GM11168 (cell line): ENCODE results near the gene SMAP2.
"Not testable (repeated sequence)": the region's sequence is repeated elsewhere in the genome, so short reads cannot be mapped to it uniquely, and the experiment has no call there.

ENCODE experiments used
- in situ Hi-C: fragments of 300-500 bp; cut with MboI; formaldehyde crosslinking; loops from one replicate; pipeline ENCODE4 v1.12.0; 2022; ENCODE audit warnings: low sequenced_read_pairs; ENCODE audit not compliant: unreplicated experiment

Gene SMAP2

DNA sequence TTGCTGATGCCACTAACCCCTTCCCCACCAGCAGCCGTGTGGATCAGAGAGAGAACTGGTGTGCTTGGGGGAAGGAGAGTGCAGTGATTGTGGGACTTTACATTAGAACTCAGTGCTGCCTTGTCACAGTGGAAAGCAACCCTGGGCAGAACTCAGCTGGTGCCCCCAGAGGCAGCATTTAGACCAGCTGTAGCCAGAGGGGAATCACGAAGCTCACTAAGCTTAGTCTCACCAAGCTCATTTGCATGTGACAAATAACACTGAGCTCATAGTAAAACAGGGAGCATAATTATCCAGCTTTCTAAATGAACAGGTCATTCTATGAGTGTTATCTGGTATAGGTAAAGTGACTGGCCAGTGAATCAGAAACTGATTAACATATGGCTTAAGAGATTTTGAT lies 9.8 kb upstream of the SMAP2 start:
- in situ Hi-C loops, result no loop called here

DNA sequence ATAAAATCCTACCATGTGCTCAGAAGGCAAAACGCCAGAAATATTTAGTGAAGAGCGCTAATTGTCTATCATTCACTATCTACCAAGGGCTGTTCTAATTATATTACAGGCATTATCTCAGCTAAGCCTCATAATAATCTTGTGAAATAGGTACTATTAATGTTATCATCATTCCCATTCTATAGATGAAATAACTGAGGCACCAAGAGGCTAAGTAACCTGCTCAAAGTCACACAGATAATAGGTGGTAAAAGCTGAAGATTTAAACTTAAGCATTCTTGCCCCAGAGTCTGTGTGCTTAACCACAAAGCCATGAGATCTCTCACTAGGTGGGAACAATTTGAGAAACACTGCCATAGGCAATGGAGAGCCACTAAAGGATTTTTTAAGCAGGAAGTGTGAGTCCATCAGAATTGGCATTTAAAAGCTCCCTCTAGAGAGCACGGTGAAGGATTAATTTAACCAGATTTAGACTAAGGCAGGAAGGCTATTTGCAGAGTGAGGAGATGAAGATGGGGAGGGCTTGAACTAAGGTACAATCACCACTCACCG lies 1.7 kb upstream of the SMAP2 start:
- in situ Hi-C loops, result no loop called here

DNA sequence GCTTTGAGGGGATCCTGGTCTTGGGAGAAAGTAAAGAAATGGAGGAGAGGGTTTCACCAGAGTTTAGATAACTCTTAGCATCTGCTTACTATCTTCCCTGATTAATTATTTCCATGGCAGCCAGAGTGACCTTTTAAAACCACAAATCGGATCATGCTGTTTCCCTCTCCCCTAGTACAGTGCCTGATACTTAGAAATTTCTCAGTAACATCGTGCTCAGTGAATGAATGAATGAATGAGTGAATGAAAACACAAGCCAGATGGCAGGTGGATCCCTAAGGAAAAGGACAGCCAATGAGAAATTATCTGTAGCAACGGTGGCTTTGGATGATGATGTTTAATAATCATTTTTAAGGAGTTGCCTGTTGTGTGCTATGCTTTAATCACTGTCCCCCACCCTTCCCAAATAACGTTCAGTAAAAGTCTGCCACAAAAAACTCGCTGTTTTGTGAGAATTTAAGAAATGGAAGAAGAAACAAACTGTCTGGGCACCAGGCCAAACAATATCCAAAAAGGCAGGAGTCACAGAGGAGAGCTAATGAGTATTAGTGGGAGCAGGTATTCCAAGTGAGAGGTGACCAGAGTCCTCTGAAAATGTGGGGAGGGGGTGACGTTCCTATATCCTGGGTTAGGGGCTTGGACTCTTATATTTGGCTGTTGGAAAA lies 737 bp upstream of the SMAP2 start:
- in situ Hi-C loops, result no loop called here

DNA sequence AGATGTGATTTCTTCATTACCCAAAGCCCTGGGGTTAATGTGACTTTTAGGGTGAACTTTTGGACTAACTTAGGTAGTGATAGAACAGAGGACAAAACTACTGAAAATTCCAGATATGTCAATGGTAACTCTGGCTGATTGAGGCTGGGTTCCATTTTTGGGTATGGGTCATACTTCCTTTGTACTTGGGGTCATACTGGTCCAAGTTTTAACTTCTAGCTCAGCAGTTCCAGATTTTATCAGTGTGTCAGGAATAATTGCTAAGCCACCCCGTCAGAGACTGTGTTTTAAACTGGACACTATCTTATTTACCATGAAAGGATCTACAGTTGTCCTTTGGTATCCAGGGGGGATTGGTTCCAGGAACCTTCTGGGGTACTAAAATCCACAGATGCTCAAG lies 4.0 kb downstream of the SMAP2 start:
- in situ Hi-C loops, result no loop called here

DNA sequence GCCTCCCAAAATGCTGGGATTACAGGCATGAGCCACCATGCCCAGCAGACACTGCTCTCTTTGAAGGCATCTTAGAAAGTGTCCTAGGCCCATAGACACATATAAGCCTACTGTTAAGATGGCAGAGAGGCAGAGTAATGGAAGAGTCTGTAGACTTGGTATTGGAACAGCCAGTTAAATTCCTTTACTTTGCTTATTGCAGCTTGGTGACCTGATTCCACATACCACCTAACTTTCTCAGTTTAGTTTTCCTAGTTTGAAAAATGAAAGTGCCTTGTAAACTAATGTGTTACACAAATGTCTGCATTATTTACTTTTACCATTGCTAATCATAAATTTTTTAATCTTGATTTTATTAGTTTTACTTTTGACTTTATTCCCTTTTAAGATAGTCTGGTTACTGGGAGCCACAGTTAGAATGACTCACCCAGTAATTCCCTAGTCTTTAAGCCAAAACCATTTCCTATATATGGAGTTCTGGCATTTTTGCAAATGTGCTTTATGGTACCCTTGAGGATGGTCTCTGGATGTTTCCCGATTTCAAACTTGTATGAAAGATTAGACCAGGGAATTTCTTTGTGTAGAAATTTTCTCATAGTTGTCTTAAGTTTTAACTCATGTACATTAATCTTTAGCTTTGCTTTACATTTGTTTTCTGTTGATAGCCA lies 6.4 kb downstream of the SMAP2 start:
- in situ Hi-C loops, result no loop called here

DNA sequence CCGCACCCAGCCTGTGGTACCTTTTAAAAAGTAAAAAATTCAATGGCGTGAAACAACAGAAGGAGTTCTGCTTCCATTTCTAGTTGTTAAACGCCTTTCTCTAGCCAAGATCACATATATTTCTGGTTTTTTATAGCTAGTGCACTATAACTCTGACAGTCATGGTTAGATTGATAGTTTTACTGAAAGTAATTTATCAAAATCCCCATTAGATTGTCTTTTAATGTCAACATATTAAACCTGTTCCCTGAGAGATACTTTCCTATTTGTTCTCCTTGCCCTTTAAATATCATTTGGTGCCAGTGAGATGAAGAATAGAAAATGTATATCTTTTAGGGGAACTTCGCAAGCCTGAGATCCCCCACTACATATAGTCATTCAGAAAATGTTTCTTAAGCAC lies 7.3 kb downstream of the SMAP2 start:
- in situ Hi-C loops, result no loop called here

DNA sequence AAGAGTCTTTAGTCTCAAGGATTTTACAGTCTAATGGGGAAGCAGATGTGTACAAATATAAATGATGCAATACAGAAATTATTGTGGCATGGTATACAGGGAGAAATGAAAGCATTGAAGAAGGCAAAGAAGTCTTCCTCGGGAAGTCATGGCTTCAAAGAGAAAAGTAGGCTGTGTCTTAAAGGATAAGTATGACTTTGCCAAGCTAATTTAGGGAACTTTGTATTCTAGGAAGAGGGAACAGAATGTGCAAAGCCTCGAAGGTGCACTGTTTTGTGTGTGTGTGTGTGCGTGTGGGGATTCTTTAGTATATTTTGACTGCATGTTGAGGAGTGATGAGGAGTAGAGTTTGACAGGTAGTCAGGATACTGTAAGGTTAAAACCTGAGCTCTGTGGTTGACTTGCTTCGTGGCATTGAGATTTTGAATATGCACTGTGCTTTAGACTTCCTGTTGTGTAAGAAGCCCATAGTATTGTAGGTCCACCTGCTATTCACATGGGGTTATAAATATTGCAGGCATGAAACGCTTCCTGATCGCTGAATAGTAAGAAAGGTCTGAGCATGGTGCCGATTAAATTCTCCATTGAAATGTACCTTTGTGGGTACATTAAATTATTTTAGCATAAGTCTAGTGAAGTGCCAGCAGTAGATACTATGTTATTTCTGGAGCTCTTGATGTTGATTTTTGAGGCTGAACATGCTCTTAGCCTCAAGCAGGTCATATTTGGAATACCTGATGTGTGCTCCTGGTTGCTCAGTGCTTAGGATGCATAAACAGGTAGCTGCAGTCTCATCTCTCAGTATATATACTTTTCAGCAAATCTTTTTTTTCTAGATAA lies 8.0 kb downstream of the SMAP2 start:
- in situ Hi-C loops, result no loop called here

DNA sequence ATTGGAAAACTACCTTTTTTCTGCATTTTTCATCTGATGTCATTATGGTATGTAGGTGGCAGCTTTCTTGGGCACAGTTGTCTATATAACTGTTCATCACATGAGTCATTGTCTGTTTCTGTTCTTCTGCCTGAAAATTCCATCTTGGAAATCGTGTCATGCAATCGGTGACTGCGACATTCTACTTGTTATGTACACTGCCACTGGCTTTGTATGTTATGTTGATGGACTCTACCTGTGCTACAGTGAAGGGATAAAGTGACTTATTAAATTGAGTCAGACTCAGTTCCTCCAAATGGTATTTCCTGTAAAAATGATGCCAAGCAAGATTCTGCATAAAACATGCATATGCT lies 8.6 kb downstream of the SMAP2 start:
- in situ Hi-C loops, result no loop called here

DNA sequence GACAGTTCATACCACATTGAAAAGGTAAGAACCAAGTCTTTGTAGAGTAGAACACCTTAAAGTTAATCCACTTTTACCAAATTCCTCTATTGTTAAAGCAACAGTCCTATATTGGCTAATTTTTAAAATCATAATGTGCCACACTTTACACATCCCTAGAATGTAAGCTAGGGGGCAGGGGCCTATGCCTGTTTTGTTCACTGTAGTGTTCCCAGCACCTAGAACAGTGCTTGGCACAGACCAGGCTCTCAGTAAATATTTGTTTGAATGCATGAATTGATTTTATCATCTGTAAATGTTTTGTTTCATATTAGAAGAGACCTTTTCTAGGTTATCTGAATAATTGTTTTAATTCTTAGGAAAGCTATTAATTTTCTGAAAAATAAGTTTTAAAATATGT lies 9.1 kb downstream of the SMAP2 start:
- in situ Hi-C loops, result no loop called here

DNA sequence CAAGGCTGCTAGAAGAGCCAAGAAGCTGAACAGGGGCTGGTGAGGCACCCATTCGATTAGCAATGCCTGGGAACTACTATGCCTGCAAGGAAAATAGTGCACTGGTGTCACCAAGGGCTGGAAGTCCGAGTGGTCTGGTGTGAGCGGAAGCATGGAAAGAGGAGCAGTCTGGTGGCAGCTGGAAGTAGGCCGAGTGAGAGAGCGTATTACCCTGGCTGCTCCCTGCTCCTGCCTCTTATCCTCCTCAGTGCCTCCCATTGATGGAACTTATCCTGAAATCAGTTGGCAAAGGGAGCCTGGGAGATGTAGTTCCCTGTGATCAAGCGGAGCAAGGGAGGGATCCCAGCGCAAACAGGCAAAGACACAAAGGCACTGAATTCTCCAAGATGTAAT lies 9.6 kb downstream of the SMAP2 start:
- in situ Hi-C loops, result no loop called here

DNA sequence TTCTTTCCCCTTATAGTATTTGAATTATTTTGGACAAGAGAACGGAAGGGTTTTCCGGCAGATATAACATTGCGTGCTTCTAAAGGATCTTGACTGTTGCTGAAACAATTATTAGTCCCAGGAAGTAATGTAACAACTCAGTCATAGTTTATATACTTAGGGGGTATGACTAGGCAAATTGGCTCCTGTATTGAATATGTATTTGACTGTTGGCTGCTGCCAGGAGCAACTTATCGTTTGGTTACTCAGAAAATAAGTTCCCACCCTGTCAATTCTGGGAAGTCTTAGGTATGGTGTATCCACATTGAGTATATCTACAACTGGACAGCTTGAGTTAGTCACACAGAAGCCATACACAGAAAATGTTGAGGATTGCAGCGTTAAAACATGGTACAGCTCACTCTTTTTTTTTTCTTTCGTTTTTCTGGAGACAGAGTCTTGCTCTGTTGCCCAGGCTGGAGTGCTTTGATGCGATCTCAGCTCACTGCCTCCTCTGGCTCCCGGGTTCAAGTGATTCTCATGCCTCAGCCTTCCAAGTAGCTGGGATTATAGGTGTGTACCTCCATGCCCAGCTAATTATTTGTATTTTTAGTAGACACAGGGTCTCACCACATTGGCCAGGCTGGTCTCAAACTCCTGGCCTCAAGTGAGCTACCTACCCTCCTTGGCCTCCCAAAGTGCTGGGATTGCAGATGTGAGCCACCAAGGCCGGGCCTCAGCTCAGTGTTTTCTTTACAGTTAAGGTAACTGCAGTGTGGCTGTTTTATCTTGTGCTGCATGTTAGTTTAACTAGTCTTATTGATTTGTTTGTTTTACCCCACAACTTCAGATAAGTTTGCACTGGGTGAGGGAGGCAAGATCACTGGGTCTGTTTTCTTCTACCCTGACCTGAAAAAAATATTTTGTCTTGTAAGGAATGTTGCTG lies 10.2 kb downstream of the SMAP2 start:
- in situ Hi-C loops, result no loop called here

DNA sequence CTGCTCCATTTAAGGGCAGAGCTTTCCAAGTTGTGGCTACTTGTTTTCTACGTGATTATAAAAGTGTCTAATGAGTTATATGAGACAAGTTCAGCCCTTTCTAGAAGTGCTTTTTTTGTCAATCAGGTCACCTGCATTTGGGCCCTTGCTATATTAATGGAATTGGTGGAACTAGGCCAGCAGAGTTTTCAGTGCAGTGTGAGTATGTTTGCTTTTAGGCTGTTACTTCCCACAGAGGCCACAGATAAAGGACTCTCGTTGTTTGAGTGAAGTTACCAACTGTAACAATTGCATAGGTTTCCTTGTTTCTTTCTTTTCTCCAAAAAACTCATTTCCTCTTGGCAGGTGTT lies 10.9 kb downstream of the SMAP2 start:
- in situ Hi-C loops, result no loop called here

DNA sequence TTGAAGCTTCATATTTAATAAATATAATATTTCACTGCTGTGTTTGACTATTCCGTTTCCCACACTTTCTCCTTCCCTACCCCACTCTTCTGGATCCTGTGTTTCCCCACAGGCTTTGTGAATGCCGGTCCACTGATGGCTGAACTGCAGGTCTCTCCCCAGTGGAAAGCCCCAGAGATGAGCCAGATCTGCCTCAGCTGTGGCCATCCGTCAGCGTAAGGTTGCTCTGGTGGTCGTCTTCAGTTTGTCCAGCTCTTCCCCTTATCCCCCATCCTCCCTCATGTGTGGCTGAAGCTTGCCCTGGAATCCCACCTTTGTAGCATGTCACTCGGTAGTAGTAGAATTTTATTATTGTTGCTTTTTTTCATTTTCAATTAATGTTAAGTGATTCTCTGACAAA lies 11.4 kb downstream of the SMAP2 start:
- in situ Hi-C loops, result no loop called here

DNA sequence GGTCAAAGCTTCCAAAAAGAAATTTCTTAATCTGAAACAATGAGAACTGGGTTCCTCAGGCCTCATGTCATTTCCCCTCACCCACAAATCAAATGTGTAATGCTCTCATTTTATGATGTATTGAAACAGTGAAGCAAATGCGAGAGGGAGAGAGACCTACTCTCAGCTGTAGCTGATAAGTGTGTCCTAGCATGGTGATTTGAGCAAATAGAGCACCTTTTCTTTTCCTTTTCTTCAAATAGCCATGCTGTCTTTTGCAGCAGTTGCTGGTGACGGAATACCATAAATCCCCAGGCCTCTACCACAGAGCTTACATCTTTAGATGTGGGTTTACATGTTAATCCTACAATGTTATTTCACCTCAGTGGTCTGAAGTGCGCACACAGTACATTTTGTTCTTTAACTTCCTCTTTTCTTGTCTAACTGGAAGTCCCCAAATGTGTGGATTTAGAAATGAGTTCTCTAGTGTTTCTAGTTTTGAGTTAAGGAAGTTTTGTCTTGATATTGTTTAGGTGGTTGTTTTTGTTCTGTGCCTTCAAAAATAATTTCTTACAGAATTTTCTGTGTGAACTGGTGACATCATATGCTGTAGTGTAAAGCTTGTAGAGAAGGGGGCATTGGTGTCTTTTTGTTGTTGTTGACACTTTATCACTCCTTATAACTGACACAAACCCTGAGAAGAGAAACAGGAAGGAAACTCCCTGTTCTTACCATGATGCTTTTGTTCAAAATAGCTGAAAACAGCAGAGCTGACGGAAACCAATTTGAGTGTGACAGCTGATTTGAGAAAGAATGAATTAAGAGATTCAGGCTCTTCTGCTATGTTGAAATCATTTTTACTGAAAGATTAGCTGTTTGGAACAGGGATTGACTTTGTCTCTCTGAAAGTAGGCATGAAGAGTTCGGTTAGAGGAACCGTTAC lies 12.2 kb downstream of the SMAP2 start:
- in situ Hi-C loops, result no loop called here

DNA sequence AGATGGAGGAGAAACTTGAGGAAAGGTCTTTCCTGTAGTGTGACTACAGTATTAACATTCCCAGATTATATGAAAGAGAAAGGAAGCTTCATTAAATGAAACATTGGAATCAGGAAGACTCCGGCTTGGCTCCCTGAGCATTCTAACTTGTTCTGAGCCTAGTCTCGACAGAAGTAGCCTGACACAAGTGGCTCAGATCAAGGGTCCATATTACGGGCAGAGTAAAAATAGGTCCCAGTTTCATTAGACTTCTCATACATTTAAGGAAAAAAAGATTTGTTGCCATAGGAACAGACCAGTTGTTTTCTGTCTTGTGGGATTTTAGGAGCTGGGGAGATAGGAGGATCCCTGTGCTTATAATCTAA lies 12.8 kb downstream of the SMAP2 start:
- in situ Hi-C loops, result no loop called here

DNA sequence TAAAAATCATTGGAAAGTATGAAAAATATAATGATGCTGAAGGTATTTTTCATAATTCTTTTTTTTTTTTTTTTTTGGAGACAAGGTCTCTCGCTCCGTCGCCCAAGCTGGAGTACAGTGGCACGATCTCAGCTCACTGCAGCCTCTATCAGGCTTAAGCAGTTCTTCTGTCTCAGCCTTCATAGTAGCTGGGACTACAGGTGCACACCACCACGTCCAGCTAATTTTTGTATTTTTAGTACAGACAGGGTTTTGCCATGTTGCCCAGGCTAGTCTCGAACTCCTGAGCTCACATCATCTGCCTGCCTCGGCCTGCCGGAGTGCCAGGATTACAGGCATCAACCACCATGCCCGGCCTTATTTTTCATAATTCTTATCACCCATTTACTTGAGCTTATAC lies 13.3 kb downstream of the SMAP2 start:
- in situ Hi-C loops, result no loop called here

DNA sequence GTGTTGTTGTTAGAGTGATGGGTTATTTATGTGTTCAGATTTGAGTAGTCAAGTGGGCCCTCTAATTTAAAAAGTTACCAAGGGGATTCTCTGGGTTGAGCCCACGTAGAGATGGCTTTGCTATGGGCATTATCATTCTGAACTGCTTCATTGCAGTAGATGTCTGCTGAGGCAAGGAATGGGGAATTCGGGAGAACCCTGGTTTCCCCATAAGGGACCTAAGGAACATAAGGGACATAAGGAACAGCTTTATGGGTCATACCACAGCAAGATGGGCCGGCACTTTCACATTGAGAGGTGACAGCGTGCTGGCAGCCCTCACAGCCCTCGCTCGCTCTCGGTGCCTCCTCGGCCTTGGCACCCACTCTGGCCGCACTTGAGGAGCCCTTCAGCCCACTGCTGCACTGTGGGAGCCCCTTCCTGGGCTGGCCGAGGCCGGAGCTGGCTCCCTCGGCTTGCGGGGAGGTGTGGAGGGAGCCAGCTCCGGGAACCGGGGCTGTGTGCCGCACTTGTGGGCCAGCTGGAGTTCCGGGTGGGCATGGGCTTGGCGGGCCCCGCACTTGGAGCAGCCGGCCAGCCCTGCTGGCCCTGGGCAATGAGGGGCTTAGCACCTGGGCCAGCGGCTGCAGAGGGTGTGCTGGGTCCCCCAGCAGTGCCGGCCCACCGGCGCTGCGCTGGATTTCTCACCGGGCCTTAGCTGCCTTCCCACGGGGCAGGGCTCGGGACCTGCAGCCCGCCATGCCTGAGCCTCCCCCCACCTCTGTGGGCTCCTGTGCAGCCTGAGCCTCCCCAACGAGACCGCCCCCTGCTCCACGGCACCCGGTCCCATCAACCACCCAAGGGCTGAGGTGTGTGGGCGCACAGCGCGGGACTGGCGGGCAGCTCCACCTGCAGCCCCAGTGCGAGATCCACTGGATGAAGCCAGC lies 14.1 kb downstream of the SMAP2 start:
- in situ Hi-C loops, result not testable (repeated sequence)
